ENCODE data around the gene SP7. TPM values are rescaled to one million over a fixed set of nuclear protein-coding genes. Genes with fewer than 3 reads are reported as not detected.
"Not testable (repeated sequence)": the region's sequence is repeated elsewhere in the genome, so short reads cannot be mapped to it uniquely, and the experiment has no call there.

Gene SP7
- total RNA-seq, 1 donor from 2014 or later = 0.07 TPM

GRCh38 chr12:53302903-53303302 lies 33.3 kb downstream of the SP7 start:
- H3K27ac Mint-ChIP-seq (ENCODE audit: unreplicated experiment) = no peak overlapping the region
- H3K27me3 Mint-ChIP-seq (ENCODE audit: low read depth) = no peaks in the 10 kb centered on the region
- no peak for DNase-seq (ENCODE audit: low read depth, low spot score)
- H3K4me3 Mint-ChIP-seq = peak overlapping the region; percentile 61
- H3K36me3 Mint-ChIP-seq (ENCODE audit: low read depth) = peaks cover 13% of the 10 kb centered on the region
- TF ChIP-seq, protein P1, sequence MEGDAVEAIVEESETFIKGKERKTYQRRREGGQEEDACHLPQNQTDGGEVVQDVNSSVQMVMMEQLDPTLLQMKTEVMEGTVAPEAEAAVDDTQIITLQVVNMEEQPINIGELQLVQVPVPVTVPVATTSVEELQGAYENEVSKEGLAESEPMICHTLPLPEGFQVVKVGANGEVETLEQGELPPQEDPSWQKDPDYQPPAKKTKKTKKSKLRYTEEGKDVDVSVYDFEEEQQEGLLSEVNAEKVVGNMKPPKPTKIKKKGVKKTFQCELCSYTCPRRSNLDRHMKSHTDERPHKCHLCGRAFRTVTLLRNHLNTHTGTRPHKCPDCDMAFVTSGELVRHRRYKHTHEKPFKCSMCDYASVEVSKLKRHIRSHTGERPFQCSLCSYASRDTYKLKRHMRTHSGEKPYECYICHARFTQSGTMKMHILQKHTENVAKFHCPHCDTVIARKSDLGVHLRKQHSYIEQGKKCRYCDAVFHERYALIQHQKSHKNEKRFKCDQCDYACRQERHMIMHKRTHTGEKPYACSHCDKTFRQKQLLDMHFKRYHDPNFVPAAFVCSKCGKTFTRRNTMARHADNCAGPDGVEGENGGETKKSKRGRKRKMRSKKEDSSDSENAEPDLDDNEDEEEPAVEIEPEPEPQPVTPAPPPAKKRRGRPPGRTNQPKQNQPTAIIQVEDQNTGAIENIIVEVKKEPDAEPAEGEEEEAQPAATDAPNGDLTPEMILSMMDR (conservative IDR thresholded peaks at IDR 0.05) = no peak
- no peaks in the 10 kb centered on the region for H3K9me3 Mint-ChIP-seq
- H3K4me1 Mint-ChIP-seq = peaks cover 38% of the 10 kb centered on the region

DNA sequence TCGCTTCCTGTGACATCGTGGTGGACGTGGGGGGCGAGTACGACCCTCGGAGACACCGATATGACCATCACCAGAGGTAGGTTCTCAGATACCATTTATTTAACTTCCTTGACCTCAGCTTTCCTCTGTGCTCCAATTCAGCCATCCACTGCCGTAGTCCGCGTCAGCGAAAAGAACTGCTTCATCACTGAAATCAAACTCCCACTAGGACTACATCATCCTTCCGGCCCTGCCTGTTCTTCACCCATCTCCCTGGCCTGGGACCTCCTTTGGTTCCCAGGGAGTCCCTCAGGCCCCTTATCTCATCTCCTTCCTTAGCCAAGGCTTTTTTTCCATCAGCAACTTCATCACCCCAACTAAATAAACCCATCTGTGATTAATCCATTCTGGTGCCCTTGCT lies 36.0 kb downstream of the SP7 start:
- no peaks in the 10 kb centered on the region for H3K27me3 Mint-ChIP-seq (ENCODE audit: low read depth)
- peaks cover 13% of the 10 kb centered on the region for H3K36me3 Mint-ChIP-seq (ENCODE audit: low read depth)
- TF ChIP-seq, protein P1 (conservative IDR thresholded peaks at IDR 0.05) = no peak
- no peaks in the 10 kb centered on the region for H3K9me3 Mint-ChIP-seq
- H3K4me1 Mint-ChIP-seq = peaks cover 62% of the 10 kb centered on the region
- H3K27ac Mint-ChIP-seq (ENCODE audit: unreplicated experiment) = peak overlapping the region; percentile 98
- DNase-seq (ENCODE audit: low read depth, low spot score) = no peak
- H3K4me3 Mint-ChIP-seq = peak overlapping the region; percentile 100

GRCh38 chr12:53299454-53300180 lies 36.5 kb downstream of the SP7 start, which contains the start of gene MYG1:
MYG1 (plus strand) TSS chr12:53299695; CDS start chr12:53299738, 43 bp downstream.
- peak; percentile 65 for DNase-seq (ENCODE audit: low read depth, low spot score)
- Mint-ChIP-seq H3K27ac (ENCODE audit: unreplicated experiment) (peak within 1 kb of the TSS; percentile 98), H3K36me3 (ENCODE audit: low read depth) (peaks cover 14% of the 10 kb centered on the region), H3K27me3 (ENCODE audit: low read depth) (no peaks in the 10 kb centered on the region), H3K4me1 (peaks cover 67% of the 10 kb centered on the region), H3K9me3 (no peaks in the 10 kb centered on the region), H3K4me3 (peak within 1 kb of the TSS; percentile 100)
- TF ChIP-seq, protein P1 (conservative IDR thresholded peaks at IDR 0.05) = peak; percentile 43

DNA sequence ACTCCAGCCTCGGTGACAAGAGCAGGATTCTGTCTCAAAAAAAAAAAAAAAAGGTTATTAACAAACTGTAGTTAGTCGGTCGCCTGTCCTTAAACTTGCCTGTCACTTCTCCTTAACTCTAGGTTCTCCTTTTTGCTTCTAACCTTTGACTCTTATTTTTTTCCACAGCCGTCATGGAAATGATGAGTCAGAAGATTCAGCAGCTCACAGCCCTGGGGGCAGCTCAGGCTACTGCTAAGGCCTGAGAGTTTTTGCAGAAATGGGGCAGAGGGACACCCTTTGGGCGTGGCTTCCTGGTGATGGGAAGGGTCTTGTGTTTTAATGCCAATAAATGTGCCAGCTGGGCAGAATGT lies 37.1 kb downstream of the SP7 start:
- Mint-ChIP-seq H3K4me3 (peak overlapping the region; percentile 100), H3K27me3 (ENCODE audit: low read depth) (no peaks in the 10 kb centered on the region), H3K27ac (ENCODE audit: unreplicated experiment) (peak overlapping the region; percentile 98), H3K36me3 (ENCODE audit: low read depth) (peaks cover 14% of the 10 kb centered on the region), H3K9me3 (no peaks in the 10 kb centered on the region), H3K4me1 (peaks cover 67% of the 10 kb centered on the region)
- TF ChIP-seq, protein P1 (conservative IDR thresholded peaks at IDR 0.05) = no peak
- DNase-seq (ENCODE audit: low read depth, low spot score) = no peak

- no peaks in the 10 kb centered on the region for H3K27me3 Mint-ChIP-seq (ENCODE audit: low read depth)
- TF ChIP-seq, protein P1 (conservative IDR thresholded peaks at IDR 0.05) = no peak
- H3K4me3 Mint-ChIP-seq = peak overlapping the region; percentile 100
- H3K4me1 Mint-ChIP-seq = peaks cover 67% of the 10 kb centered on the region
- peaks cover 18% of the 10 kb centered on the region for H3K36me3 Mint-ChIP-seq (ENCODE audit: low read depth)
- DNase-seq (ENCODE audit: low read depth, low spot score) = no peak
- no peak overlapping the region for H3K27ac Mint-ChIP-seq (ENCODE audit: unreplicated experiment)
- H3K9me3 Mint-ChIP-seq = no peaks in the 10 kb centered on the region
These were observed 38.0 kb downstream of the SP7 start for GRCh38 chr12:53298164-53298563.

- peak overlapping the region; percentile 100 for H3K4me3 Mint-ChIP-seq
- DNase-seq (ENCODE audit: low read depth, low spot score); H3K9me3 Mint-ChIP-seq; H3K27me3 Mint-ChIP-seq (ENCODE audit: low read depth); H3K27ac Mint-ChIP-seq (ENCODE audit: unreplicated experiment): not testable (repeated sequence)
- peaks cover 23% of the 10 kb centered on the region for H3K36me3 Mint-ChIP-seq (ENCODE audit: low read depth)
- H3K4me1 Mint-ChIP-seq = peaks cover 61% of the 10 kb centered on the region
These were observed 39.0 kb downstream of the SP7 start for GRCh38 chr12:53297106-53297505.
